GM19397 (cell line): Measurements from ENCODE around the gene MYBPC2.

ENCODE experiments used
- ATAC-seq: cut with Tn5 transposase; IDR thresholded peaks from one replicate; pipeline ENCODE4 v1.9.1; 2021; ENCODE audit warnings: mild to moderate bottlenecking, moderate library complexity; ENCODE audit not compliant: unreplicated experiment

The MYBPC2 gene

GRCh38 chr19:50409347-50409746, 23.3 kb upstream of the MYBPC2 start:
- no peak for ATAC-seq

- ATAC-seq: no peak
Measured at GRCh38 chr19:50410109-50410508, 22.6 kb upstream of the MYBPC2 start.

- ATAC-seq: no peak
Measured at GRCh38 chr19:50412419-50412818, 20.3 kb upstream of the MYBPC2 start.

DNA sequence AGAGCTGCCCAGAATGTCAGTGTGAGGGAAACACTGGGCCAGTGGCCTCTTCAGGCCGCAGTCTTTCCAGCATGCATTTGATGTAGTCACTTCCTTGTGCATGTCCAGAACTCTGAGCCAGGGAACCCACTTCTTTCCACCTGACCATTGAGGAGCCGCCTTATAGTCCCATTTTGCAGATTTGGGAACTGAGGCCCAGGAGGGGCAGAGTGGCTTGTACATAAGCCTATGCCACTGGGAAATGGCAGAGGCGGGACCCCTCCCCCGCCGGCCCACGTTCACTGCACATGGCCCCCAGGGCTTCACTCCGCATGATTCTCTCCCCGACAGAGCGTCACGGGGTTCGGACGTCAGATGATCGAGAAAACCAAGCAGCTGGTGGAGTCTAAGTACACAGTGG, 19.6 kb upstream of the MYBPC2 start:
- ATAC-seq: no peak

DNA sequence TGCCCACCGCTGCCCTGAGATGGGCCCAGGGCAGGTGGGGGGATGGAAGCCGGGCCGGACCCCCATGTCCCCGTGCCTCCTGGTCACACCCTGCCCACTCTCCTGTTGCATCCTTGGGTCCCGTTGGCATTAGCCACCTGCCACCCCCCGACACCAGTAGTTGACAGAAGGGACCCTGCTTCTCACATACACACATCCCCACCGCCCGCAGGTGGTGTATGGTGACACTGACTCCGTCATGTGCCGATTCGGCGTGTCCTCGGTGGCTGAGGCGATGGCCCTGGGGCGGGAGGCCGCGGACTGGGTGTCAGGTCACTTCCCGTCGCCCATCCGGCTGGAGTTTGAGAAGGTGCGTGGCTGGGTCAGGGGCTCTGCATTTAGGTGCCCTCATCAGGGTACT, 19.2 kb upstream of the MYBPC2 start:
- ATAC-seq: no peak

DNA sequence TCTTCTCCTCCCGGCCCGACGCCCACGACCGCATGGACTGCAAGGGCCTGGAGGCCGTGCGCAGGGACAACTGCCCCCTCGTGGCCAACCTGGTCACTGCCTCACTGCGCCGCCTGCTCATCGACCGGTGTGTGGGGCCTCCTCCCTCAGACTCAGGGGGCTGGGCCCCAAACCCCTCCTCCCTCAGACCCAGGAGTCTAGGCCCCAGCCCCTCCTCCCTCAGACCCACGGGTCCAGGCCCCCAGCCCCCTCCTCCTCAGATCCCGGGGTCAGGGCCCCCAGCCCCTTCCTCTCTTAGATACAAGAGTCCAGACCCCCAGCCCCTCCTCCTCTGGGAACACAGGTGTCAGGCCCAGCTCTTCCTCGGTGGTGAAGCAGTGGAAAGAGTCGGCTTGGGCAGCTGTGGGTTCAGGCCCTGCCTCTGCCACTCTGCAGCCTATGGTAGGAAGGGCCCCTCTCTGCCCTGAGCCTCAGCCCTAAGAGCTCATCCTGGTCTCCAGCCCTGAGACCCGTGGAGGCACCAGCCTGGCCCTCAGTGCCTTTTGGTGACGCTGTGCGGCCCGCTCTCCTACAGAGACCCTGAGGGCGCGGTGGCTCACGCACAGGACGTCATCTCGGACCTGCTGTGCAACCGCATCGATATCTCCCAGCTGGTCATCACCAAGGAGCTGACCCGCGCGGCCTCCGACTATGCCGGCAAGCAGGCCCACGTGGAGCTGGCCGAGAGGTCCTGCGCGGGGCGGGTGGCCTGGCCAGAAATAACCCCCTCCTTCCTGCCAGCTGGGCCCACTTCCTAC, 17.6 kb upstream of the MYBPC2 start:
- ATAC-seq: peak; percentile 29

DNA sequence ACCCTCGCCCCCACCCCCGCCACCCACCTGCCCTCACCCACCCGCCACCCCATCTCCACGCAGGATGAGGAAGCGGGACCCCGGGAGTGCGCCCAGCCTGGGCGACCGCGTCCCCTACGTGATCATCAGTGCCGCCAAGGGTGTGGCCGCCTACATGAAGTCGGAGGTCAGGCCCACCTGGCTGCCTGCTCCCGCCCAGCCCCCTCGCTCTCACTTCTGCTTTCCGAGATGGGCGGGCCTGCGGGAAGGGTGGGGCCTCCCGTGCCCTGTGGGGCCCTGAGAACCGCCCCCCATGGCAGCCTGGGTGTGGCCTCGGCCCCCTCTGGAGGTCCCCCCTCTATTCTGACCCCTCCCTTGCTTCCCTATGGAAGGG, 17.0 kb upstream of the MYBPC2 start:
- peak; percentile 49 for ATAC-seq

- ATAC-seq: no peak
Measured at GRCh38 chr19:50416034-50416977, 16.4 kb upstream of the MYBPC2 start.

DNA sequence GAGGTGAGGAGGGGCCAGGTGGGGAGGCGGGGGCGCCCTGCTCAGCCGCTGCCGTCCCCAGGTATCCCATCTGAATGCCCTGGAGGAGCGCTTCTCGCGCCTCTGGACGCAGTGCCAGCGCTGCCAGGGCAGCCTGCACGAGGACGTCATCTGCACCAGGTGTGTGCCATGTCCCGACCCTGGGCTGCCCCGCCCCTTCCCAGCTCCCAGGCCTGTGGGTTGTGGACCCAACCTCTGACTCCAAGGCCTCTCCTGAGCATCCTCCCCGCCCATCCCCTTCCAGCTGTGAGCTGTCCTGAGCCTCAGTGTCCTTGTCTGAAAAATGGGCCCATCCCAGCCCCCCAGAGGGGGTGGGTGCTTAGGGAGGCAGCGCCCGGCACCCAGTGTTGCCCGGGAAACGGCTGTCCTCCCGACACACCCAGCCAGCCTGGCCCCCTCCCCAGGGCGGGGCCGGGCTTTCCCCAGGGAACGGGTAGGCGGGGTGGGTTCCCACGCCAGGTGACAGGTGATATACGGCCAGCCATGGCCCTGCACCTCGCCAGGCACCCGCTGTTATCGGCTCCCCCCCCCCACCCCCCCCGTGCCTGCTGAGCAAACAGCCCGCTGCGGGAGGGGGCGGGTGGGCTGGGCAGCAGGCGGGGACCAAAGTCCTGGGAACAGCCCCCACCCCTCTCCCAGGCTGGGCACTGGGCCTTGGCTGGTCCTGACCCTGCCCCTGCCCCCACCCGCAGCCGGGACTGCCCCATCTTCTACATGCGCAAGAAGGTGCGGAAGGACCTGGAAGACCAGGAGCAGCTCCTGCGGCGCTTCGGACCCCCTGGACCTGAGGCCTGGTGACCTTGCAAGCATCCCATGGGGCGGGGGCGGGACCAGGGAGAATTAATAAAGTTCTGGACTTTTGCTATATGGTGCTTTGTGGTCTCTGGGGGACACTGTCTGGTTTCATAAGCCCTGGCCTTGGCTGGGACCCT, 15.3 kb upstream of the MYBPC2 start:
- ATAC-seq: no peak

DNA sequence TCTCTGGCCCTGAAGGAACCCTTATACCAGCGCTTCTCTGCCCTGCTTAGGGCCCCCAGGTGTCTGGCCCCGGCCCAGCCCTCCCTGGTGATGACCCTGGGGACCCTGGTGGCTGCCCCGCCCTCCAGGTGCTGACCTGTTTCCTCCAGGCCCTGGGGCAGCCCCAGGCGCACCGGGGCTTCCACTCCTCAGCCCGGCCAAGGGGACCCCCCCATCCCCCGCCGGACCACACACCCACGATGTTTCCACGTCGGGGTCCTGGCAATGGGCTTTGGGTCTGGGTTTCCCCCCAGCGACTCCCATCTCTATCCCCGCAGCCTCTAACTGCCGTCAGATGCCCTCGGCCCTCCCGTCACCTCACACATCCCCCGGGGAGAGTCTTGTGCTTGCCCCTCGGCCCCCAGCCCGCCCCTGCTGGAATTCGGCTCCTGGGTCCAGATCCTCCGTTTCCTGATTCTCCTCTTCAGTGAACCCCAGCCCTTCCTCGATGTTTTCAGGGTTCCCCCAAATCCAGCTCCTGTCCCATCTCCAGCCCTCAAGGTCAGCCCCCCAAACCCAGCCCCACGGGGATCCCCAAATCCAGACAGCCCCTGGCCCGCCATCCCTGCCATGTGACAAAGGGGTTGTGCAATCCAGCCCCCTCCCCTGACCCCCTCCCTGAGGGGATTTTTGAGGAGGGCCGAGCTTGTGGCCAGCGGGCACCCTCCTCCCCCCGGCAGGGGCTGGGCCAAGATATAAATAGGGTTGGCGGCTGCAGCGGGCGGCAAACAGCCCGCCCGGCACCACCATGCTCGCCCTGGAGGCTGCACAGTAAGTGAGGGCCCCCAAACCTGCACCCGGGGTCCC, 14.3 kb upstream of the MYBPC2 start, which contains the start of gene SPIB:
Gene SPIB, plus strand, starts transcription at position 763 of the 846 bp plus-strand sequence. Its CDS starts 25 bp downstream, at position 788.
- ATAC-seq: no peak

DNA sequence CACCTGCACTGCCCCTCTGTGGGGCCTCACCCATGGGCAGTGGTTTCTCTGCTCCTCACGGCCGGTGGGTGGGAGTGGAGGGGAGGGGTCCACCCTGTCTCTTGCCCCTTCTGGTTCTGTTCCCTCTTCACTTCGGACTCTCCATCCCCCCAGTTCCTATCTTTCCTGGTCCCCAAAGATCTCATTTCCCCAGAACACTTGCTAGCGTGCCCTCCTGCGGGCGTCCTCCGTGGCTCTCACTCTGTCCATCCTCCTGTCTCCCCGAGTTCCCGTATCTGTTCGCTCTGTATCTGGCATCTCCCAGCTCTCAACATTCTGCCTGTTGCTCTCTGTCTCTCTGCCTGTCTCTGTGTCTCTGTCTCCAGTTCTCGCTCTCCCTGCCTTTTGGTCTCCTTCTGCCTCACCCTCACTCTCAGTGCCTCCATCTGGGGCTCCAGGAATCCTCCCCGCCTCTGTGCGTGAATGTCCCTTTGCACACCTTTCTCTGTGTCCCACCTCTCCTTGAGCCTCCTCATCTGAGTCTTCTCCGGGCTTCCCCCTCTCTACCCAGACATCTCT, 13.6 kb upstream of the MYBPC2 start:
- no peak for ATAC-seq

DNA sequence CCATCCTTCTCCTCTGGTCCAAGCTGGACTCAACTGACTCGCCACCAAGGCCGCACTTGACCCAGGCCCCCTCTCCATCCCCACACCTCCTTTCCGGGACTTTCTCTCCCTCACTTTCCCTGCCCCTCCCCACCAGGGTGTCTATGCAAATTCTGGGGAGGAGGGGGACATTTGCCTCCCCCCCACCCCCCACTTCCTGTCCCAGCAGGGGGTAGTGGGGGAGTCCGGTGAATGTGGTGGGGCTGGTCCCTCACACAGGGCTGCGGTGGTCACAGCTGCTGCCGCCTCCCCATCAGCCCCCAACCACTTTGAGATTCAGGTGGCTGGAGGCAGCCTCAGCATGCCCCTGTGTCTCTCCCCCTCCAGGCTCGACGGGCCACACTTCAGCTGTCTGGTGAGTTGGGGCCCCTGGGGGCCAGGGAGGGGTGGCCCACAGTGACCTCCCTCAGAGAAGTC, 13.1 kb upstream of the MYBPC2 start:
- no peak for ATAC-seq

DNA sequence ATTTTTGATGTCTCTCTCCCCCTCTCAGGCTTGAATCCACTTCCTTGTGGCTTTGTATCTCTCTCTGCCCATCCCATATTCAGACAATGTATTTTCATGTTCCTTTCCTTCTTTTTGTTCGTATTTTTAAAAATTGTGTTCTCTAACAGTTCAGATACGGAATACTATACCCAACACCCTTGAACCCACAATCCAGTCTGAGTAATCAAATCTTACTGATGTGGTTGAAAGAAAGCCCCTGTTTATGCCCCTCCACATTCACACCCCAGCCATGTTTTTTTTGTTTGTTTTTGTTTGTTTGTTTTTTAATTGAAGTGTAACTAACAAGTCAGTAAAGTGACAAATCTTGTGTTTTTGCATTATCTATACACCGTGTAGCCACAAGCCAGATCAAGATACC, 12.6 kb upstream of the MYBPC2 start:
- ATAC-seq: no peak

DNA sequence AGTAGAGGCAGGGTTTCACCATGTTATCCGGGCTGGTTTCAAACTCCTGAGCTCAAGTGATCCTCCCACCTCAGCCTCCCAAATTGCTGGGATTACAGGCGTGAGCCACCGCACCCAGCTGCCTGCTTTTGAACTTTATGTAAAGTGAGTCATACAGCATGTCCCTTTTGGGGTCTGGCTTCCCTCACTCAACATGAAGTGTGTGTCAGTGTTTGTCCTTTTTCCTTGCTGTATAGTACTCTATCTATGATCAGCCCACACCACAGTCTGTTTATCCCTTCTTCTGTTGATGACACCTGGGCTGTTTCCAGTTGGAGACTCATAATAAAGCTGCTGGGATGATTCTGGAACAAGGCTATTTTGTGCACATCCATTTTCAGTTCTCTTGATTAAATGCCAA, 11.9 kb upstream of the MYBPC2 start:
- no peak for ATAC-seq

GRCh38 chr19:50422397-50423278, 10.1 kb upstream of the MYBPC2 start:
- no peak for ATAC-seq

DNA sequence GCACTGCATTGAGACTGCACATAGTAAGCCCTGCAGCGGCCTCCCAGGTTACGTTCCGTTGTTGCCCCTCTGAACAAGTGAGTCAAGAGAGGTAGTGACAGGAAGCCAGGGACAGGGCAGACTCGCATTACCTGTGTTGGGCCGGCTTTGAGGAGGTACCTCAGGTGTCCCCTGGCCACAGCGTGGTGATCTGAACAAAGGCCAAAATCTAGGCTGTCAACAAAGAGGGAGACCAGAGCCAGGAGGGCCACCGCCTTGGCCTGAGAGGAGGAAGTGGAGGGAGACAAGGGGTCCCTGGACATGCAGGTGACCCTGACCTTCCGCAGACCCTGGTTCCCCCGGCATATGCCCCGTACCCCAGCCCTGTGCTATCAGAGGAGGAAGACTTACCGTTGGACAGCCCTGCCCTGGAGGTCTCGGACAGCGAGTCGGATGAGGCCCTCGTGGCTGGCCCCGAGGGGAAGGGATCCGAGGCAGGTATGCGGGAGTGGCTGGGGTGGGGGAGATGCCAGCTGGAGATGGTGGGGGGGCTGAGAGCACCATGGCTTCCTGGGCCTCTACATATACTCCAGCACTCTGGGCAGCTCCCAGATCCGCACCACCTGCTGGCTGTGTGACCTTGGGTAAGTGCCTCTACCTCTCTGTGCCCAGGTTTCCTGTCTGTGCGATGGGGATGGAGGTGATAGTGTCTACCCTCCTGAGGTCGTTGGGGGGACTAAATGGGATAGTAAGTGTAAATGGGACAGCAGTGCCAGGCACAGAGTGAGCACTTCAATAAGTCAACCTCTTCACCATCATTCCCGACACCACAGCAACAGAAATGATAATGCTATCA, 9.2 kb upstream of the MYBPC2 start:
- ATAC-seq: no peak

- no peak for ATAC-seq
Measured at GRCh38 chr19:50425581-50425980, 7.1 kb upstream of the MYBPC2 start.
